GM12891 (cell line): ENCODE results near the gene MGST3.

ENCODE experiments used
- POLR2A ChIP-seq: IDR thresholded peaks from 2 replicates; pipeline ENCODE4 v1.6.1; 2011; ENCODE audit warnings: low read depth, low read length, control low read depth
- POLR2AphosphoS5 ChIP-seq: IDR thresholded peaks from 2 replicates; pipeline ENCODE4 v1.6.1; 2011; ENCODE audit warnings: low read depth, low read length, control low read depth
- TAF1 ChIP-seq: IDR thresholded peaks from 2 replicates; pipeline ENCODE4 v1.6.1; 2011; ENCODE audit warnings: low read depth, low read length, control low read depth

- no peak for TF ChIP-seq POLR2AphosphoS5
- no peak for TF ChIP-seq TAF1
- TF ChIP-seq POLR2A, result no peak
Observed at GRCh38 chr1:165680303-165680702, 49.3 kb downstream of the MGST3 start.
